ENCODE measurements around the gene IMPDH2. TPM values are rescaled to one million over a fixed set of nuclear protein-coding genes. Genes with fewer than 3 reads are reported as not detected.

IMPDH2 gene
- 147 to 182 TPM (median 153 TPM) in 5 replicates for total RNA-seq (2022; extraction: Qiagen RNA extraction)

DNA sequence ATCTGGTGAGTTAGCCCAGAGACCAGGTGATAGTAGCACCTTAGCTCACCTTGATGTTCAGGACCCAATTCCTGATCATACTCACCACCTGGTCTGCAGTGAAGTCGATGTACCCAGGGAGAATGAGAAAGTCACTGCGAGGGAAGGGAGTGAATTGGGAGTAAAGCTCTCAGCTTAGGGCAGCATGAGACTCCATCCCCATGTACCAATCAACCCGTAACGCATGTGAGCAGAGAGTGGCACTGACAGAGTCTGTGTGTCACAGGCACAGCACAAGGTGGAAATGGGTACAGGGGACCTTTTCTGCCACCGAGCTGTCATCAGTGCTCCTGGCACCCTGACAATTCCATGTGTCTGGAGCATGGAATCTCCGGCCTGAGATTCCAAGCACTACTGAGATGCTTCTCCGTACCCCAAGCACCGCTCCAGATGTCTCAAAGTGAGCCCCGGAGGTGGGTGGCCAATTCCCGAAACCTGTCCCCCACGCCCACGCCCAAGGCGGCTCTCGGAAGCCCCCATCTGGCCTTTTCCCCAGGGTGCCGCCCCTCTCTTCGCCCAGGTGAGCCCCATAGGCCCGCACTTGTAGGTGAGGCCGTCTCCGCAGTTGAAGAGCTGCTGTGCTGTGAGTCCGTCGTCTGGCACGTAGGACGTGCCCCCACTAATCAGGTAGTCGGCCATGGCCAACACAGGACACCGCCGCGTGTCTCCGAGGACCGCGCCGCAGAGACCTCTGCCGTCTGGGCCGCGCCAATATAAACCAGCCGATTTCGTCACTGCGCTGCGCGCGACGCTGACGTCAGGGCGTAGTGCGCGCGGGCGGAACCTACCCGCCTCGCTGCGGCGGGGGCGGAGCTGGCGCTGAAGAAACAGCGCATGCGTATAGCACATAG is at the start of gene IMPDH2:
Gene IMPDH2, minus strand, starts transcription at position 726 of the 890 bp plus-strand sequence. Its CDS starts 48 bp downstream, at position 678.

DNA sequence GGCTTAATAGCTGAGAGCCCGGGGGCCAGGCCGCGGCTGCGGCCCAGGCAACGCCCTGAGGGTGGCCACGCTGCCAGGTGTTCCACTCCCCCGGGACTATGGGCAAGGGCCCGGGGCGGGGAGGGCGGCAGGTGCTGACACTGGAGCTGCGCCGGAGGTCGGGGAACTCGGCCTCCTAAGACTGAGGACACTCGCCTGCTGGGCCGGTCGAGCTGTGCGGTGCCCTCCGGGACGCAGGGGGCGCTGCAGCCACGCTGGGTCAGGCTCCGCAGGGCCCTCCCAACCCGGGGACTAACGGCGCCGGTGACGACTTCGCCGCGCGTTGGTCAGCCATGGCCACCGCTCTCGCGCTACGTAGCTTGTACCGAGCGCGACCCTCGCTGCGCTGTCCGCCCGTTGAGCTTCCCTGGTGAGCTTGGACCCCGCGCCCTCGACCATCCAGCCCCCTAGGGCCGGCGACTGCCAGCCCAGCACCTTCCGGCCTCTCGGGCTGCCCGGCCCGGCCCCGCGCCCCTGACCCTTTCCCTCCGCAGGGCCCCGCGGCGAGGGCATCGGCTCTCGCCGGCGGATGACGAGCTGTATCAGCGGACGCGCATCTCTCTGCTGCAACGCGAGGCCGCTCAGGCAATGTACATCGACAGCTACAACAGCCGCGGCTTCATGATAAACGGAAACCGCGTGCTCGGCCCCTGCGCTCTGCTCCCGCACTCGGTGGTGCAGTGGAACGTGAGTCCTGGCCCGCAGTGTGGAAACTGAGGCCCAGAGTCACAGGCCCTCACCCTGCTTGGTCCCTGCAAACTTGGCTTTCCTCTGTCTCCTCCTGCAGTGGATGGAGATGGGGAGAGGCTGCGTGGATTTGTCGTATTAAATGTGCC is 7.1 kb downstream of the IMPDH2 start, which contains the start of gene NDUFAF3:
Gene NDUFAF3, plus strand, starts transcription at position 309 of the 875 bp plus-strand sequence. Its CDS starts 24 bp downstream, at position 333.

DNA sequence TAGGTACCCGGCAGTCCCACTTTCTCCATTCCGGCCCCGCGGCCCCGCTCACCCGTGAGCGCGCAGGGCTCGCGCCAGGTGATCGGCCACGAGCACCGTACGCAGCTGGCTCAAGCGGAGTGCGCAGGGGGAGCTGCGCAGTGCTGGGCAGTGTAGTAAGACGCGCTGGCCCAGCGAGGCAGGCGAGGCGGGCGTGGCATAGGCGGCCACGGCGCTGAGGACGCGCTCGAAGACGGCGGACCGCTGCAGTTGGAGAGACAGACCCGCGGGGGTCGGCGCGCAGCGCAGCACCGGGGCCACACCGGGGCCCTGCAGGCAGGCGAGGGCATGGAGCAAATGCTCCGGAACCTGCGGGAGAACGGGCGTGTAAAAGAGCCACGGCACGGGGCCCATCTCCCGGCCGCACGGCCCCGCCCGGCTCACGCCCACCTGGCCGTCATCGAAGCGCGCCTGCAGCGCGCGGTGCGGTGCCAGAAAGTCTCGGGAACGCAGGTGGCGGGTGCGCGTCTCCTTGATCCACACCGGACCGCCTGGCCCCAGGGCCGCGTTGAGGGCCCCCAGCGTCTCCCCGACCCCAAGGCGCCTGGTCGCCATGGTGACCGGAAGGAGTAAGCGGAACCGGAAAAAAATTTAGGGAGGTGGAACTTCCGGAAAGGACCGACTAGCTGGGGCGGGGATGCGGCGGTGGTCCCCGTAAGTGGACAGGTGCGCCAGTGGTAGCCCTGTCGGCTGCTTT is 11.1 kb downstream of the IMPDH2 start, which contains the start of gene DALRD3:
Gene DALRD3, minus strand, starts transcription at position 610 of the 736 bp plus-strand sequence. Its CDS starts 16 bp downstream, at position 594.

DNA sequence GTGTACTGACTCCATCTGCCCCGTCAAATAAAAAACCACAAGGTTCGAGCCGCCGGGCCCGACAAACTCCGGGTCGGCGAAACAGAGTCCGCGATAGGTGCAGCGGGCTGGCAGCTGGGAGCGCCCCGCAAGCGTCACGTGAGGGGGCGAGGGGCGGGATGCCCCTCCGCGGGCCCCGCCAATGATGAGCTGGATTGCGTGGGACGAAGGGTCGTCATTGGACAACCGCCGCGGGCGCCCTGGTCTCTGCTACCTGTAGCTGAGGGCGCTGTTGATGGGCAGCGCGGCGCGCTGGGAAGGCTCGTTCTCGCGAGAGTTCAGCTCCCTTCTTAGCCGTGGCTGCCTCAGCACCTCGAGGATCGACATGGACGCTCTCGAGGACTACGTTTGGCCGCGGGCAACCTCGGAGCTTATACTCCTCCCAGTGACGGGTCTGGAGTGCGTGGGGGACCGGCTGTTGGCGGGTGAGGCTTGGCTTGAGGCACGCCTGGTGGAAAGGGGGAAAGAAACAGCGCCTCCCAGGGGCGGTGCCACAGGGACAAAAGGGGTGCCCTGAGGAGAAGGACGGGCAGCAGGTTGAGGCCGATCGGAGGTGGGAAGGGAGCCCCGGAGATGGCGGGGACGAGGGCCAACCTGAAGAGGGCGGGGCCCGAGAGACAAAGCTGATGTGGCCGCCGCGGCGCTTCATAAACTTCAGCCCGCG is 22.0 kb downstream of the IMPDH2 start, which contains the start of gene WDR6:
Gene WDR6, plus strand, starts transcription at position 324 of the 703 bp plus-strand sequence. Its CDS starts 41 bp downstream, at position 365.

DNA sequence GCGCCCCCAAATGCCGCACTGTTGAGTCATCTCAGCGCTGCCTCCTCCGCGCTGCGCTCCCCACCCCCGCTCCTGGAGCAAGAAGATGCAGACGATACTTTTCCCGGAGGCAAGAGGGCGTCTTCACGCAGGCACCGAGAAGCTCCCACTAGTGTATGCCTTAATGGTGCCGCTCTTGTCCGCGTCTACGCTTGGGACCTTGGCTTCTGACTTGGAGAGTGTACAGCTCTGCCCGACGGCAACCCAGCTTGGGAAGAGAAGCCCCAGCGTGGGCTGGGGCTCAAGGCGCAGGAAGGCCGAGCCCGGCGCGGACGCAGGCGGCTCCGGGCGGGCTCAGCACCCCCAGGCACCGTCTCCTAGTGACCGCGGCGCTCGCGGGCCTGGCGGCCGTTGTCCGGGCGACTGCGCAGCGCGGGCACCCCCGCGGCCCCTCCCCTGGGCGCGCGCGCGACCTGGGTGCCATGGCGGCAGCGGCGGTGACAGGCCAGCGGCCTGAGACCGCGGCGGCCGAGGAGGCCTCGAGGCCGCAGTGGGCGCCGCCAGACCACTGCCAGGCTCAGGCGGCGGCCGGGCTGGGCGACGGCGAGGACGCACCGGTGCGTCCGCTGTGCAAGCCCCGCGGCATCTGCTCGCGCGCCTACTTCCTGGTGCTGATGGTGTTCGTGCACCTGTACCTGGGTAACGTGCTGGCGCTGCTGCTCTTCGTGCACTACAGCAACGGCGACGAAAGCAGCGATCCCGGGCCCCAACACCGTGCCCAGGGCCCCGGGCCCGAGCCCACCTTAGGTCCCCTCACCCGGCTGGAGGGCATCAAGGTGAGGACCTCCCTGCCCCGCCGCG is 39.2 kb downstream of the IMPDH2 start, which contains the start of gene P4HTM:
Gene P4HTM, plus strand, starts transcription at position 446 of the 840 bp plus-strand sequence. Its CDS starts 16 bp downstream, at position 462.

Other genes with a start within 250 kb of the IMPDH2 start
- 15.6 to 21.7 TPM (median 19.1 TPM) in 5 replicates for gene PRKAR2A, start 181.5 kb downstream of the IMPDH2 start, total RNA-seq (2022; extraction: Qiagen RNA extraction)
- 10.3 to 12.0 TPM (median 11.3 TPM) in 5 replicates for gene SLC25A20, start 130.5 kb downstream of the IMPDH2 start, total RNA-seq (2022; extraction: Qiagen RNA extraction)
- gene ARIH2, start 110.6 kb downstream of the IMPDH2 start, total RNA-seq (2022; extraction: Qiagen RNA extraction) = 52.5 to 66.6 TPM (median 58.1 TPM) in 5 replicates
- gene P4HTM, start 39.2 kb downstream of the IMPDH2 start, total RNA-seq (2022; extraction: Qiagen RNA extraction) = 12.2 to 20.2 TPM (median 17.5 TPM) in 5 replicates
- gene WDR6, start 22.0 kb downstream of the IMPDH2 start, total RNA-seq (2022; extraction: Qiagen RNA extraction) = 65.0 to 73.0 TPM (median 69.3 TPM) in 5 replicates
- 20.3 to 25.8 TPM (median 24.4 TPM) in 5 replicates for gene DALRD3, start 10.8 kb downstream of the IMPDH2 start, total RNA-seq (2022; extraction: Qiagen RNA extraction)
- 49.6 to 89.0 TPM (median 87.8 TPM) in 5 replicates for gene NDUFAF3, start 7.3 kb downstream of the IMPDH2 start, total RNA-seq (2022; extraction: Qiagen RNA extraction)
- gene QRICH1, start 64.7 kb upstream of the IMPDH2 start, total RNA-seq (2022; extraction: Qiagen RNA extraction) = 35.1 to 42.1 TPM (median 35.9 TPM) in 5 replicates
- gene QARS1, start 75.4 kb upstream of the IMPDH2 start, total RNA-seq (2022; extraction: Qiagen RNA extraction) = 121 to 163 TPM (median 145 TPM) in 5 replicates
- gene USP19, start 91.4 kb upstream of the IMPDH2 start, total RNA-seq (2022; extraction: Qiagen RNA extraction) = 20.0 to 23.6 TPM (median 21.9 TPM) in 5 replicates
- 92.5 to 109 TPM (median 101 TPM) in 5 replicates for gene LAMB2, start 103.7 kb upstream of the IMPDH2 start, total RNA-seq (2022; extraction: Qiagen RNA extraction)
- gene CCDC71, start 136.9 kb upstream of the IMPDH2 start, total RNA-seq (2022; extraction: Qiagen RNA extraction) = 11.6 to 15.2 TPM (median 14.6 TPM) in 5 replicates
- 3.2 to 6.7 TPM (median 5.4 TPM) in 5 replicates for gene KLHDC8B, start 142.2 kb upstream of the IMPDH2 start, total RNA-seq (2022; extraction: Qiagen RNA extraction)
- gene C3orf62, start 247.8 kb upstream of the IMPDH2 start, total RNA-seq (2022; extraction: Qiagen RNA extraction) = 1.5 to 2.4 TPM (median 2.2 TPM) in 5 replicates

Data from A549 treated with Hydrocortisone at 1 μM for 4 hours (cell line).